Smooth muscle cell (in vitro differentiated cells): Measurements from ENCODE around the gene PDE6D. TPM values are rescaled to one million over a fixed set of nuclear protein-coding genes. Genes with fewer than 3 reads are reported as not detected.

ENCODE experiments used
- DNase-seq: peaks from one replicate; lab custom pipeline; 2025; ENCODE audit not compliant: unreplicated experiment; lab: John Stamatoyannopoulos, UW
- H2AFZ ChIP-seq: fragments of 200-600 bp; sonication (generic); 2 replicates; pipeline ENCODE4 v1.6.0; 2016; ENCODE audit warnings: antibody characterized with exemption, low read depth, mild to moderate bottlenecking
- H3F3A ChIP-seq: fragments of 200-600 bp; sonication (generic); 2 replicates; pipeline ENCODE4 v1.6.0; 2017; ENCODE audit warnings: antibody characterized with exemption, low read depth
- H3K27ac ChIP-seq: fragments of 200-600 bp; sonication (generic); 2 replicates; pipeline ENCODE4 v1.5.1; 2016; ENCODE audit warnings: low read depth, mild to moderate bottlenecking
- H3K27me3 ChIP-seq: fragments of 200-600 bp; sonication (generic); 2 replicates; pipeline ENCODE4 v1.6.1; 2016; ENCODE audit warnings: low read depth, mild to moderate bottlenecking
- H3K36me3 ChIP-seq: fragments of 200-600 bp; sonication (generic); 2 replicates; pipeline ENCODE4 v1.5.1; 2016; ENCODE audit warnings: low read depth
- H3K4me1 ChIP-seq: fragments of 200-600 bp; sonication (generic); 2 replicates; pipeline ENCODE4 v1.5.1; 2016; ENCODE audit warnings: low read depth
- H3K4me2 ChIP-seq: fragments of 200-600 bp; sonication (generic); 2 replicates; pipeline ENCODE4 v1.6.0; 2016; ENCODE audit warnings: mild to moderate bottlenecking
- H3K4me3 ChIP-seq: fragments of 200-600 bp; sonication (generic); 2 replicates; pipeline ENCODE4 v1.5.1; 2016; ENCODE audit warnings: mild to moderate bottlenecking
- H3K79me2 ChIP-seq: fragments of 200-600 bp; sonication (generic); 2 replicates; pipeline ENCODE4 v1.6.0; 2016; ENCODE audit warnings: low read depth, mild to moderate bottlenecking
- H3K9ac ChIP-seq: fragments of 200-600 bp; sonication (generic); 2 replicates; pipeline ENCODE4 v1.6.0; 2016; ENCODE audit warnings: low read depth
- H3K9me3 ChIP-seq: fragments of 200-600 bp; sonication (generic); replicated peaks from 2 replicates; pipeline ENCODE4 v1.5.1; 2016; ENCODE audit warnings: low read depth
- H4K20me1 ChIP-seq: fragments of 200-600 bp; sonication (generic); 2 replicates; pipeline ENCODE4 v1.6.0; 2016; ENCODE audit warnings: low read depth
- CTCF ChIP-seq: fragments of 200-600 bp; sonication (generic); IDR thresholded peaks from 2 replicates; pipeline ENCODE4 v1.5.1; 2017; ENCODE audit warnings: borderline replicate concordance, mild to moderate bottlenecking, antibody characterized with exemption; ENCODE audit not compliant: insufficient read depth, poor library complexity, severe bottlenecking
- WGBS: methylation state at CpG from one replicate; pipeline ENCODE4 v1.1.7; 2016; ENCODE audit warnings: low lambda C conversion rate; 5-methylcytosine and 5-hydroxymethylcytosine counted together
- polyA plus RNA-seq: library from polyadenylated mRNA; unstranded; fragments of >200 nt; fragmentation: Nextera tagmentation; extraction: Ambion mirVana; gene quantifications from 2 replicates; pipeline ENCODE4 v1.2.1, GENCODE V29; 2016
- total RNA-seq: library from RNA; depleted of rRNA; stranded (reverse); fragments of >200 nt; gene quantifications from 2 replicates; pipeline ENCODE4 v1.2.3, GENCODE V29; 2014

PDE6D gene
- total and polyA plus RNA-seq, 2 experiments from 2014 or later: 32.7 to 54.9 TPM

- Histone ChIP-seq H3K4me3 (peak overlapping the region; percentile 66), H3K4me1 (peaks cover 12% of the 10 kb centered on the region), H3K27ac (peak overlapping the region; percentile 98), H3K4me2 (peak overlapping the region; percentile 87), H3K9me3 (no peaks in the 10 kb centered on the region), H3K36me3 (no peaks in the 10 kb centered on the region), H3K9ac (peak overlapping the region; percentile 98), H2AFZ (peak overlapping the region; percentile 95), H3K27me3 (no peaks in the 10 kb centered on the region), H3K79me2 (peaks cover 41% of the 10 kb centered on the region), H4K20me1 (peaks cover 41% of the 10 kb centered on the region), H3F3A (peaks cover 20% of the 10 kb centered on the region)
- no peak for TF ChIP-seq CTCF
- no peak for DNase-seq
- WGBS: 3% methylated on average over 28 of the region's 30 CpGs
These were observed 73.5 kb downstream of the PDE6D start for GRCh38 chr2:231707625-231707926.

- Histone ChIP-seq H3K9me3 (no peaks in the 10 kb centered on the region), H3F3A (peaks cover 16% of the 10 kb centered on the region), H3K9ac (peak overlapping the region; percentile 98), H4K20me1 (peaks cover 35% of the 10 kb centered on the region), H3K27ac (peak overlapping the region; percentile 98), H3K4me2 (peak overlapping the region; percentile 87), H3K79me2 (peaks cover 35% of the 10 kb centered on the region), H3K4me3 (peak overlapping the region; percentile 66), H3K27me3 (no peaks in the 10 kb centered on the region), H3K36me3 (no peaks in the 10 kb centered on the region), H3K4me1 (peaks cover 11% of the 10 kb centered on the region), H2AFZ (peak overlapping the region; percentile 95)
- peak; percentile 95 for TF ChIP-seq CTCF
- WGBS: under 1% methylated on average over 66 of the region's 66 CpGs
- DNase-seq: peak; percentile 87
These were observed 74.1 kb downstream of the PDE6D start for GRCh38 chr2:231706731-231707624.

GRCh38 chr2:231704017-231704416 is 77.1 kb downstream of the PDE6D start:
- Histone ChIP-seq H3K4me1 (no peaks in the 10 kb centered on the region), H3K79me2 (peaks cover 7% of the 10 kb centered on the region), H3K36me3 (no peaks in the 10 kb centered on the region), H3K9ac (no peak overlapping the region), H3K4me2 (no peak overlapping the region), H4K20me1 (peaks cover 6% of the 10 kb centered on the region), H3K27ac (no peak overlapping the region), H2AFZ (no peak overlapping the region), H3K27me3 (no peaks in the 10 kb centered on the region), H3F3A (no peaks in the 10 kb centered on the region), H3K4me3 (no peak overlapping the region), H3K9me3 (no peaks in the 10 kb centered on the region)
- no peak for DNase-seq
- TF ChIP-seq CTCF: no peak
- WGBS: 97% methylated on average over 3 of the region's 3 CpGs
